Ascending aorta (tissue), 2 donors: ENCODE results near the gene MUSTN1. TPM values are rescaled to one million over a fixed set of nuclear protein-coding genes. Genes with fewer than 3 reads are reported as not detected.

ENCODE experiments used
- DNase-seq, 2 donors: peaks; one replicate each; pipeline ENCODE4 v3.0.0-alpha.2; 2019; ENCODE audit warnings: low spot score in 2 of 2
- H3K27ac ChIP-seq, 2 donors: fragments of 200-600 bp; sonication (generic); one replicate each; pipeline ENCODE4 v1.5.1; 2016 to 2017; ENCODE audit warnings: mild to moderate bottlenecking in 1 of 2
- H3K27me3 ChIP-seq: fragments of 200-600 bp; sonication (generic); one replicate; pipeline ENCODE4 v1.5.1; 2017
- H3K36me3 ChIP-seq, 2 donors: fragments of 200-600 bp; sonication (generic); one replicate each; pipeline ENCODE4 v1.5.1; 2016
- H3K4me1 ChIP-seq, 2 donors: fragments of 200-600 bp; sonication (generic); one replicate each; pipeline ENCODE4 v1.5.1; 2016 to 2017; ENCODE audit warnings: mild to moderate bottlenecking in 1 of 2
- H3K4me3 ChIP-seq, 2 donors: fragments of 200-600 bp; sonication (generic); one replicate each; pipeline ENCODE4 v1.5.1; 2016 to 2017; ENCODE audit warnings: mild to moderate bottlenecking in 1 of 2
- H3K9me3 ChIP-seq, 2 donors: fragments of 200-600 bp; sonication (generic); one replicate each; pipeline ENCODE4 v1.5.1; 2016
- CTCF ChIP-seq, 3 experiments: fragments of 200-600 bp in 2 of 3; fragments of 450-650 bp in 1 of 3; sonication (generic) in 2 of 3; IDR thresholded peaks; one replicate each; pipeline ENCODE4 v1.5.1; 2016 to 2019; ENCODE audit warnings: antibody characterized with exemption in 3 of 3, mild to moderate bottlenecking in 1 of 3, moderate library complexity in 1 of 3
- intact Hi-C: fragments of 100-400 bp; cut with DNase I; formaldehyde crosslinking; loops from one replicate; pipeline ENCODE4 v1.15.1; 2023
- total RNA-seq: library from RNA; depleted of rRNA; stranded (reverse); fragments of >200 nt; gene quantifications from one replicate; pipeline ENCODE4 v1.1.0, GENCODE V29; 2016

Gene MUSTN1
- total RNA-seq, 1 donor from 2014 or later: 132 TPM

- H3K9me3 ChIP-seq: no peaks in the 10 kb centered on the region
- H3K36me3 ChIP-seq: no peaks in the 10 kb centered on the region
- TF ChIP-seq CTCF (IDR thresholded peaks at IDR 0.05): no peak
- H3K4me1 ChIP-seq: no peaks in the 10 kb centered on the region
- H3K27ac ChIP-seq: no peak overlapping the region
- DNase-seq: no peak
- intact Hi-C loops: loop anchor here (5.0 kb wide), 1 partner anchor 147 kb away; no protein-coding TSS in a partner anchor
- no peaks in the 10 kb centered on the region for H3K27me3 ChIP-seq
- H3K4me3 ChIP-seq: no peak overlapping the region
These were observed 49.8 kb downstream of the MUSTN1 start for GRCh38 chr3:52784931-52785590.

- no peak for DNase-seq
- Histone ChIP-seq H3K36me3 (no peaks in the 10 kb centered on the region), H3K27me3 (no peaks in the 10 kb centered on the region), H3K4me1 (no peaks in the 10 kb centered on the region), H3K27ac (no peak overlapping the region), H3K4me3 (no peak overlapping the region), H3K9me3 (no peaks in the 10 kb centered on the region)
- TF ChIP-seq CTCF (IDR thresholded peaks at IDR 0.05): no peak
- intact Hi-C loops: loop anchor here (5.0 kb wide), 1 partner anchor 148 kb away; no protein-coding TSS in a partner anchor
These were observed 50.7 kb downstream of the MUSTN1 start for GRCh38 chr3:52784021-52784621.

- H3K27ac ChIP-seq: no peak overlapping the region
- no peak for DNase-seq
- intact Hi-C loops: loop anchor here (5.0 kb wide), 1 partner anchor 149 kb away; no protein-coding TSS in a partner anchor
- no peaks in the 10 kb centered on the region for H3K36me3 ChIP-seq
- H3K4me1 ChIP-seq: no peaks in the 10 kb centered on the region
- H3K4me3 ChIP-seq: no peak overlapping the region
- TF ChIP-seq CTCF (IDR thresholded peaks at IDR 0.05): peak in 1 of 3 experiments; percentile 28
- H3K9me3 ChIP-seq: no peaks in the 10 kb centered on the region
- H3K27me3 ChIP-seq: no peaks in the 10 kb centered on the region
These were observed 51.6 kb downstream of the MUSTN1 start for GRCh38 chr3:52783211-52783555.

Other genes starting within 250 kb of the MUSTN1 start
- gene PBRM1, start 149.1 kb downstream of the MUSTN1 start, total RNA-seq: 36.7 TPM
- 50.4 TPM for gene GNL3, start 149.0 kb downstream of the MUSTN1 start, total RNA-seq
- gene GLT8D1, start 129.2 kb downstream of the MUSTN1 start, total RNA-seq: 38.3 TPM
- gene SPCS1, start 128.9 kb downstream of the MUSTN1 start, total RNA-seq: 170 TPM
- 11.4 TPM for gene NEK4, start 64.1 kb downstream of the MUSTN1 start, total RNA-seq
- 2.0 TPM for gene ITIH1, start 57.4 kb downstream of the MUSTN1 start, total RNA-seq
- 38.3 TPM for gene ITIH3, start 40.2 kb downstream of the MUSTN1 start, total RNA-seq
- 9.8 TPM for gene ITIH4, start 4.3 kb downstream of the MUSTN1 start, total RNA-seq
- 18.9 TPM for gene STIMATE, start 62.5 kb upstream of the MUSTN1 start, total RNA-seq
- 1.4 TPM for gene SFMBT1, start 211.1 kb upstream of the MUSTN1 start, total RNA-seq